Islet precursor cell (in vitro differentiated cells): ENCODE measurements around the gene FBP1.

Experiments
- DNase-seq: peaks from one replicate; pipeline ENCODE4 v3.0.0-alpha.2; 2018

FBP1 gene

GRCh38 chr9:94655739-94656138 is 16.4 kb upstream of the FBP1 start:
- no peak for DNase-seq

GRCh38 chr9:94654165-94654894 is 15.0 kb upstream of the FBP1 start:
- DNase-seq = no peak

- no peak for DNase-seq
Observed at GRCh38 chr9:94650949-94651348, 11.6 kb upstream of the FBP1 start.

- no peak for DNase-seq
Observed at GRCh38 chr9:94649100-94649819, 9.9 kb upstream of the FBP1 start.

- no peak for DNase-seq
Observed at GRCh38 chr9:94648185-94648584, 8.9 kb upstream of the FBP1 start.

GRCh38 chr9:94645901-94646300 is 6.6 kb upstream of the FBP1 start:
- DNase-seq = no peak

- DNase-seq = no peak
Observed at GRCh38 chr9:94644543-94644942, 5.2 kb upstream of the FBP1 start.

GRCh38 chr9:94643741-94644140 is 4.4 kb upstream of the FBP1 start:
- DNase-seq = no peak

GRCh38 chr9:94643176-94643575 is 3.9 kb upstream of the FBP1 start:
- peak; percentile 55 for DNase-seq

- no peak for DNase-seq
Observed at GRCh38 chr9:94642501-94642900, 3.2 kb upstream of the FBP1 start.

GRCh38 chr9:94639999-94640376 is 670 bp upstream of the FBP1 start:
- no peak for DNase-seq

GRCh38 chr9:94638335-94639060 is 820 bp downstream of the FBP1 start:
- no peak for DNase-seq

- DNase-seq = peak; percentile 62
Observed at GRCh38 chr9:94632737-94633136, 6.6 kb downstream of the FBP1 start.

GRCh38 chr9:94631599-94631998 is 7.7 kb downstream of the FBP1 start:
- no peak for DNase-seq

- DNase-seq = no peak
Observed at GRCh38 chr9:94630833-94631232, 8.5 kb downstream of the FBP1 start.

- no peak for DNase-seq
Observed at GRCh38 chr9:94630281-94630680, 9.0 kb downstream of the FBP1 start.

- no peak for DNase-seq
Observed at GRCh38 chr9:94627287-94627686, 12.0 kb downstream of the FBP1 start.

- DNase-seq = no peak
Observed at GRCh38 chr9:94625835-94626234, 13.5 kb downstream of the FBP1 start.

GRCh38 chr9:94624629-94625028 is 14.7 kb downstream of the FBP1 start:
- DNase-seq = no peak

GRCh38 chr9:94623253-94623652 is 16.1 kb downstream of the FBP1 start:
- peak; percentile 81 for DNase-seq

GRCh38 chr9:94622087-94622800 is 17.1 kb downstream of the FBP1 start:
- no peak for DNase-seq

GRCh38 chr9:94619026-94619425 is 20.3 kb downstream of the FBP1 start:
- DNase-seq = no peak

- DNase-seq = no peak
Observed at GRCh38 chr9:94613003-94613402, 26.3 kb downstream of the FBP1 start.
